Measurements from ENCODE around the gene GHRHR.

GRCh38 chr7:30941582-30942323 lies 22.0 kb upstream of the GHRHR start:
- TF ChIP-seq, protein P1, sequence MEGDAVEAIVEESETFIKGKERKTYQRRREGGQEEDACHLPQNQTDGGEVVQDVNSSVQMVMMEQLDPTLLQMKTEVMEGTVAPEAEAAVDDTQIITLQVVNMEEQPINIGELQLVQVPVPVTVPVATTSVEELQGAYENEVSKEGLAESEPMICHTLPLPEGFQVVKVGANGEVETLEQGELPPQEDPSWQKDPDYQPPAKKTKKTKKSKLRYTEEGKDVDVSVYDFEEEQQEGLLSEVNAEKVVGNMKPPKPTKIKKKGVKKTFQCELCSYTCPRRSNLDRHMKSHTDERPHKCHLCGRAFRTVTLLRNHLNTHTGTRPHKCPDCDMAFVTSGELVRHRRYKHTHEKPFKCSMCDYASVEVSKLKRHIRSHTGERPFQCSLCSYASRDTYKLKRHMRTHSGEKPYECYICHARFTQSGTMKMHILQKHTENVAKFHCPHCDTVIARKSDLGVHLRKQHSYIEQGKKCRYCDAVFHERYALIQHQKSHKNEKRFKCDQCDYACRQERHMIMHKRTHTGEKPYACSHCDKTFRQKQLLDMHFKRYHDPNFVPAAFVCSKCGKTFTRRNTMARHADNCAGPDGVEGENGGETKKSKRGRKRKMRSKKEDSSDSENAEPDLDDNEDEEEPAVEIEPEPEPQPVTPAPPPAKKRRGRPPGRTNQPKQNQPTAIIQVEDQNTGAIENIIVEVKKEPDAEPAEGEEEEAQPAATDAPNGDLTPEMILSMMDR (conservative IDR thresholded peaks at IDR 0.05; ENCODE audit: low read depth, low read length): no peak
- TF ChIP-seq RCOR1 (IDR thresholded peaks at IDR 0.05; ENCODE audit: insufficient replicate concordance, low read length): no peak
- TF ChIP-seq RFX5 (IDR thresholded peaks at IDR 0.05; ENCODE audit: low read depth, low read length): no peak
- TF ChIP-seq FOS (IDR thresholded peaks at IDR 0.05; ENCODE audit: low read depth, low read length): no peak
- TF ChIP-seq CEBPB (IDR thresholded peaks at IDR 0.05; ENCODE audit: low read depth, low read length): no peak
- TF ChIP-seq MXI1 (IDR thresholded peaks at IDR 0.05; ENCODE audit: borderline replicate concordance, low read depth, low read length): no peak
- TF ChIP-seq RAD21 (IDR thresholded peaks at IDR 0.05; ENCODE audit: low read length): no peak
- no peak for TF ChIP-seq ELK1 (IDR thresholded peaks at IDR 0.05; ENCODE audit: borderline replicate concordance, low read depth, low read length)
- TF ChIP-seq POLR2A (IDR thresholded peaks at IDR 0.05; ENCODE audit: low read depth, low read length): no peak
